CD14-positive monocyte (primary cell): ENCODE measurements around the gene FAT4. TPM values are rescaled to one million over a fixed set of nuclear protein-coding genes. Genes with fewer than 3 reads are reported as not detected.

Source experiments
- DNase-seq, 3 donors: peaks; one replicate each; pipeline ENCODE4 v3.0.0-alpha.2; 2011 to 2022
- H2AFZ ChIP-seq: 2 replicates; pipeline ENCODE4 v1.6.0; 2012; ENCODE audit warnings: mild to moderate bottlenecking, low read depth, low read length, inconsistent platforms; ENCODE audit not compliant: insufficient read depth, poor library complexity, severe bottlenecking
- H3K27ac ChIP-seq, 2 donors: 1 replicate in 1 of 2; 2 replicates in 1 of 2; pipeline ENCODE4 v1.5.1; 2012 to 2013; ENCODE audit warnings: low read length in 2 of 2, control low read depth in 1 of 2, inconsistent platforms in 1 of 2, low read depth in 1 of 2, mild to moderate bottlenecking in 1 of 2
- H3K27me3 ChIP-seq, 2 donors: one replicate each; pipeline versions ENCODE4 v1.6.0 to v1.6.1; 2011 to 2013; ENCODE audit warnings: low read length in 2 of 2; ENCODE audit not compliant: control insufficient read depth in 2 of 2, insufficient read depth in 2 of 2
- H3K36me3 ChIP-seq, 2 donors: replicated peaks in 1 of 2; 1 replicate in 1 of 2; 2 replicates in 1 of 2; pipeline versions ENCODE4 v1.5.1 to v1.6.1; 2012 to 2013; ENCODE audit warnings: low read length in 2 of 2, control low read depth in 1 of 2, inconsistent platforms in 1 of 2, mild to moderate bottlenecking in 1 of 2; ENCODE audit not compliant: insufficient read depth in 2 of 2, control insufficient read depth in 1 of 2
- H3K4me1 ChIP-seq, 2 donors: 1 replicate in 1 of 2; 2 replicates in 1 of 2; pipeline versions ENCODE4 v1.5.1 to v1.6.1; 2012 to 2013; ENCODE audit warnings: low read length in 2 of 2, control low read depth in 1 of 2, inconsistent platforms in 1 of 2, mild to moderate bottlenecking in 1 of 2, moderate library complexity in 1 of 2; ENCODE audit not compliant: insufficient read depth in 2 of 2, control insufficient read depth in 1 of 2
- H3K4me2 ChIP-seq: replicated peaks from 2 replicates; pipeline ENCODE3; 2012; ENCODE audit warnings: low read length, moderate library complexity, mild to moderate bottlenecking; ENCODE audit not compliant: poor library complexity, severe bottlenecking; ENCODE audit errors: extremely low read depth
- H3K4me3 ChIP-seq, 3 experiments: fragments of 200-600 bp in 1 of 3; sonication (generic) in 1 of 3; replicated peaks in 1 of 3; 1 replicate in 2 of 3; 2 replicates in 1 of 3; pipeline ENCODE4 v1.5.1; 2011 to 2013; ENCODE audit warnings: low read length in 3 of 3, mild to moderate bottlenecking in 3 of 3, control low read depth in 2 of 3, low read depth in 2 of 3, inconsistent platforms in 1 of 3, moderate library complexity in 1 of 3
- H3K79me2 ChIP-seq: 2 replicates; pipeline ENCODE4 v1.6.0; 2012; ENCODE audit warnings: mild to moderate bottlenecking, control low read depth, inconsistent platforms, low read length, moderate library complexity; ENCODE audit not compliant: insufficient read depth
- H3K9ac ChIP-seq: 2 replicates; pipeline ENCODE4 v1.6.0; 2017; ENCODE audit warnings: low read length, mild to moderate bottlenecking; ENCODE audit not compliant: insufficient read depth, poor library complexity, severe bottlenecking
- H3K9me3 ChIP-seq, 2 donors: replicated peaks in 1 of 2; 1 replicate in 1 of 2; 2 replicates in 1 of 2; pipeline versions ENCODE4 v1.5.1 to v1.6.1; 2012 to 2013; ENCODE audit warnings: low read length in 2 of 2, control low read depth in 1 of 2; ENCODE audit not compliant: control insufficient read depth in 1 of 2, insufficient read depth in 1 of 2
- H4K20me1 ChIP-seq: 2 replicates; pipeline ENCODE4 v1.6.0; 2012; ENCODE audit warnings: mild to moderate bottlenecking, low read length, control low read depth, moderate library complexity; ENCODE audit not compliant: insufficient read depth
- H3K27ac Mint-ChIP-seq, 7 donors: one replicate each; pipeline ENCODE4 v1.8.0; 2020; ENCODE audit warnings: mild to moderate bottlenecking in 7 of 7, mixed read lengths in 7 of 7, moderate library complexity in 6 of 7, inconsistent platforms in 2 of 7
- H3K27me3 Mint-ChIP-seq, 3 donors: one replicate each; pipeline ENCODE4 v1.8.0; 2021 to 2022; ENCODE audit warnings: low read depth in 3 of 3, mild to moderate bottlenecking in 3 of 3, mixed read lengths in 3 of 3, moderate library complexity in 3 of 3, inconsistent platforms in 1 of 3
- H3K36me3 Mint-ChIP-seq, 2 donors: one replicate each; pipeline ENCODE4 v1.8.0; 2020; ENCODE audit warnings: mixed read lengths in 2 of 2, inconsistent platforms in 1 of 2, mild to moderate bottlenecking in 1 of 2
- H3K4me1 Mint-ChIP-seq: one replicate; pipeline ENCODE4 v1.8.0; 2020; ENCODE audit warnings: mild to moderate bottlenecking, mixed read lengths
- H3K4me3 Mint-ChIP-seq, 2 donors: one replicate each; pipeline ENCODE4 v1.8.0; 2020; ENCODE audit warnings: mild to moderate bottlenecking in 2 of 2, mixed read lengths in 2 of 2, moderate library complexity in 1 of 2
- H3K9me3 Mint-ChIP-seq, 7 donors: one replicate each; pipeline ENCODE4 v1.8.0; 2020 to 2022; ENCODE audit warnings: mixed read lengths in 7 of 7, mild to moderate bottlenecking in 6 of 7, moderate library complexity in 6 of 7, inconsistent platforms in 2 of 7
- WGBS: methylation state at CpG from one replicate; pipeline ENCODE4 v1.1.5; 2013; ENCODE audit warnings: missing lambda C conversion rate; ENCODE audit not compliant: insufficient coverage; 5-methylcytosine and 5-hydroxymethylcytosine counted together
- intact Hi-C, 2 donors: fragments of 100-400 bp; cut with micrococcal nuclease; formaldehyde crosslinking; loops; one replicate each; pipeline versions ENCODE4 v1.15.0 to v1.15.1; 2023
- polyA plus RNA-seq, 3 donors: library from polyadenylated mRNA; depleted of rRNA in 1 of 3; unstranded in 2 of 3; stranded (reverse) in 1 of 3; fragments of 300-500 nt in 2 of 3; fragments of >200 nt in 1 of 3; fragmentation: Illumina TruSeq in 2 of 3; gene quantifications; 1 replicate in 2 of 3; 2 replicates in 1 of 3; pipeline ENCODE4 v1.2.3, GENCODE V29; 2012 to 2021
- TF ChIP-seq, protein P1 (sequence below): fragments of 200-600 bp; IDR thresholded peaks from one replicate; pipeline ENCODE4 v1.8.0; 2022; ENCODE audit warnings: antibody characterized with exemption, mild to moderate bottlenecking

FAT4 gene
- polyA plus RNA-seq, 3 donors, result not detected

DNA sequence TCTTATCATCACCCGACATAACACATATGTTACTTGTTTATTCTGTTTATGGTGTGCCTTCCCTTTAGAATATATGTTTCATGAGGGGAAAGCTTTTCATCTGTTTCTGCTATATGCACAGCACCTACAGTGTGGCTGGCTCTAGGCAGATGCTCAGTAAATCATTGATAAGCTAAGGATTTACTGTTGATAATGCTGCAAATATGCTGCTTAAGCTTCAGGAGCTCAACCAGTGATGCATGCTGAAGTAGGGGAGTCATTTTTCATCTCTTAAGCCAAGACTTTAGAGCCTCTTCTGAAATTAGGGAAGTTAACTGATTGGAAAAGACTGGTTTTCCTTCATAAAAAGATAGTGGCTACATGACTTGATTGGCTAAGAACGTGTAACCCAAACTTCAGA lies 16.4 kb downstream of the FAT4 start:
- H3K9me3 ChIP-seq, result no peaks in the 10 kb centered on the region
- H3K79me2 ChIP-seq, result no peaks in the 10 kb centered on the region
- H3K27ac ChIP-seq, result no peak overlapping the region
- no peak overlapping the region for H3K4me3 Mint-ChIP-seq
- H3K9me3 Mint-ChIP-seq, result no peaks in the 10 kb centered on the region
- H3K27ac Mint-ChIP-seq, result no peak overlapping the region
- H4K20me1 ChIP-seq, result no peaks in the 10 kb centered on the region
- no peak overlapping the region for H3K9ac ChIP-seq
- intact Hi-C loops, result no loop called here
- H2AFZ ChIP-seq, result no peak overlapping the region
- H3K27me3 Mint-ChIP-seq, result peaks cover 0 to 2% (median 2%) of the 10 kb centered on the region in 3 donors
- DNase-seq, result no peak
- no peaks in the 10 kb centered on the region for H3K36me3 Mint-ChIP-seq
- no peak overlapping the region for H3K4me3 ChIP-seq
- H3K27me3 ChIP-seq, result no peaks in the 10 kb centered on the region
- H3K4me2 ChIP-seq, result no peak overlapping the region
- WGBS, result no CpG with 5 or more reads among the region's 2 CpGs
- H3K4me1 ChIP-seq, result no peaks in the 10 kb centered on the region
- H3K36me3 ChIP-seq, result no peaks in the 10 kb centered on the region
- no peaks in the 10 kb centered on the region for H3K4me1 Mint-ChIP-seq
- TF ChIP-seq, protein P1, sequence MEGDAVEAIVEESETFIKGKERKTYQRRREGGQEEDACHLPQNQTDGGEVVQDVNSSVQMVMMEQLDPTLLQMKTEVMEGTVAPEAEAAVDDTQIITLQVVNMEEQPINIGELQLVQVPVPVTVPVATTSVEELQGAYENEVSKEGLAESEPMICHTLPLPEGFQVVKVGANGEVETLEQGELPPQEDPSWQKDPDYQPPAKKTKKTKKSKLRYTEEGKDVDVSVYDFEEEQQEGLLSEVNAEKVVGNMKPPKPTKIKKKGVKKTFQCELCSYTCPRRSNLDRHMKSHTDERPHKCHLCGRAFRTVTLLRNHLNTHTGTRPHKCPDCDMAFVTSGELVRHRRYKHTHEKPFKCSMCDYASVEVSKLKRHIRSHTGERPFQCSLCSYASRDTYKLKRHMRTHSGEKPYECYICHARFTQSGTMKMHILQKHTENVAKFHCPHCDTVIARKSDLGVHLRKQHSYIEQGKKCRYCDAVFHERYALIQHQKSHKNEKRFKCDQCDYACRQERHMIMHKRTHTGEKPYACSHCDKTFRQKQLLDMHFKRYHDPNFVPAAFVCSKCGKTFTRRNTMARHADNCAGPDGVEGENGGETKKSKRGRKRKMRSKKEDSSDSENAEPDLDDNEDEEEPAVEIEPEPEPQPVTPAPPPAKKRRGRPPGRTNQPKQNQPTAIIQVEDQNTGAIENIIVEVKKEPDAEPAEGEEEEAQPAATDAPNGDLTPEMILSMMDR, result no peak

DNA sequence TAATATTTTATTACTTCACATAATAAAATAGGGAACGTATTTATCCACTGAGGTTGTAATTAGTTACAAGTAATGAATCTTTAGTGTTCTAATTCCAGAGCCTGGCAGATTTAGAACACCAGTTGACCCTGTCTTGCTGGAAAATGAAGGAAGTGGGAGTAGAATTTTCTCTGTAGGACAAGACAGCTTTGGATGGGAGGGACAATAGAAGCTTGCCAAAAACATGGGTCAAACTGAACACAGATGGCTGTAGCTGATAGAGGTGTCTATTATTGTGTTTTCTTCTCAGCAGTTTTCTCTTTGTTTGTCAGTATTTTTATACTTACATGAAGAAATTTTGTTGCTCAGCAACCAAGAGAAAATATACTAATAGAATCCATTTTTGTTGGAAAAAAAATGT lies 20.2 kb downstream of the FAT4 start:
- no peak overlapping the region for H3K4me2 ChIP-seq
- Mint-ChIP-seq H3K9me3 (no peaks in the 10 kb centered on the region), H3K4me3 (no peak overlapping the region), H3K27ac (no peak overlapping the region), H3K36me3 (no peaks in the 10 kb centered on the region), H3K4me1 (no peaks in the 10 kb centered on the region), H3K27me3 (no peaks in the 10 kb centered on the region)
- no peaks in the 10 kb centered on the region for H3K79me2 ChIP-seq
- H3K4me1 ChIP-seq, result no peaks in the 10 kb centered on the region
- DNase-seq, result no peak
- H3K4me3 ChIP-seq, result no peak overlapping the region
- H3K9ac ChIP-seq, result no peak overlapping the region
- TF ChIP-seq, protein P1, result no peak
- H3K9me3 ChIP-seq, result no peaks in the 10 kb centered on the region
- WGBS, result no CpG with 5 or more reads among the region's 1 CpG
- H3K27ac ChIP-seq, result no peak overlapping the region
- intact Hi-C loops, result no loop called here
- no peaks in the 10 kb centered on the region for H3K27me3 ChIP-seq
- H4K20me1 ChIP-seq, result no peaks in the 10 kb centered on the region
- H2AFZ ChIP-seq, result no peak overlapping the region
- H3K36me3 ChIP-seq, result no peaks in the 10 kb centered on the region
